22Rv1 (cell line): ENCODE data around the gene CNTNAP2.

Experiments
- ZFX ChIP-seq: fragments of 450-650 bp; IDR thresholded peaks from 2 replicates; pipeline ENCODE4 v1.6.1; 2017; ENCODE audit warnings: antibody characterized with exemption, borderline replicate concordance
- TF ChIP-seq, protein P1 (sequence below): fragments of 450-650 bp; IDR thresholded peaks from 2 replicates; pipeline ENCODE4 v1.5.1; 2017; ENCODE audit warnings: mild to moderate bottlenecking

DNA sequence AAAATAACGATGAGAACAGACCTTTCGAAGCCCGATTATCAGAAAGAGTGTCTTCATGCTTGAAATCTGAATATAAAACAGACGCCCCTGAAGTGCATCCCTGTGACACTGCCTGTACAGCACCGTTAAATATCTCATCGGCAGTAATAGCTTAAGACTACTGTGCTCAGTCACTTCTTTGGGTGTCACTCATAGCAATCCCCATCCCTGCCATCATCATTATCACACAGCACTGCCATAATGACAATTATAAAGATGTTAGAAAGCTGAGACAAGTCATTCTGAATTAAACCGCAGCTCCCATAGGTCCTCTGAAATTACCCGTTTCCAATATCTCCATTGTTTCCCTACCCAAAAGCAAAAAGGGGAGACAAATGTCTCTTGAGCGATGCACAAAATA is 1906.2 kb downstream of the CNTNAP2 start:
- TF ChIP-seq, protein P1, sequence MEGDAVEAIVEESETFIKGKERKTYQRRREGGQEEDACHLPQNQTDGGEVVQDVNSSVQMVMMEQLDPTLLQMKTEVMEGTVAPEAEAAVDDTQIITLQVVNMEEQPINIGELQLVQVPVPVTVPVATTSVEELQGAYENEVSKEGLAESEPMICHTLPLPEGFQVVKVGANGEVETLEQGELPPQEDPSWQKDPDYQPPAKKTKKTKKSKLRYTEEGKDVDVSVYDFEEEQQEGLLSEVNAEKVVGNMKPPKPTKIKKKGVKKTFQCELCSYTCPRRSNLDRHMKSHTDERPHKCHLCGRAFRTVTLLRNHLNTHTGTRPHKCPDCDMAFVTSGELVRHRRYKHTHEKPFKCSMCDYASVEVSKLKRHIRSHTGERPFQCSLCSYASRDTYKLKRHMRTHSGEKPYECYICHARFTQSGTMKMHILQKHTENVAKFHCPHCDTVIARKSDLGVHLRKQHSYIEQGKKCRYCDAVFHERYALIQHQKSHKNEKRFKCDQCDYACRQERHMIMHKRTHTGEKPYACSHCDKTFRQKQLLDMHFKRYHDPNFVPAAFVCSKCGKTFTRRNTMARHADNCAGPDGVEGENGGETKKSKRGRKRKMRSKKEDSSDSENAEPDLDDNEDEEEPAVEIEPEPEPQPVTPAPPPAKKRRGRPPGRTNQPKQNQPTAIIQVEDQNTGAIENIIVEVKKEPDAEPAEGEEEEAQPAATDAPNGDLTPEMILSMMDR, result no peak
- TF ChIP-seq ZFX, result no peak
